Colonic mucosa (tissue), 4 donors: ENCODE measurements around the gene METTL22. TPM values are rescaled to one million over a fixed set of nuclear protein-coding genes. Genes with fewer than 3 reads are reported as not detected.

ENCODE experiments used
- DNase-seq: peaks from one replicate; pipeline ENCODE4 v3.0.0-alpha.2; 2020
- H3K27ac ChIP-seq: fragments of 200-600 bp; one replicate; pipeline ENCODE4 v1.8.0; 2021
- H3K27me3 ChIP-seq: fragments of 200-600 bp; one replicate; pipeline ENCODE4 v1.8.0; 2021
- H3K36me3 ChIP-seq: fragments of 200-600 bp; one replicate; pipeline ENCODE4 v1.8.0; 2021
- H3K4me1 ChIP-seq: fragments of 200-600 bp; one replicate; pipeline ENCODE4 v1.8.0; 2021; ENCODE audit warnings: mild to moderate bottlenecking
- H3K4me3 ChIP-seq: fragments of 200-600 bp; one replicate; pipeline ENCODE4 v1.8.0; 2021
- H3K9ac ChIP-seq, 2 donors: one replicate each; pipeline ENCODE4 v1.7.0; 2013; ENCODE audit warnings: control low read depth in 2 of 2, low read depth in 2 of 2, low read length in 2 of 2
- H3K9me3 ChIP-seq: fragments of 200-600 bp; one replicate; pipeline ENCODE4 v1.8.0; 2021
- CTCF ChIP-seq: fragments of 200-600 bp; IDR thresholded peaks from one replicate; pipeline ENCODE4 v1.8.0; 2022; ENCODE audit warnings: antibody characterized with exemption, mild to moderate bottlenecking
- intact Hi-C: fragments of 100-400 bp; cut with DNase I; formaldehyde crosslinking; loops from one replicate; pipeline ENCODE4 v1.14.1; 2022
- total RNA-seq, 2 donors: library from RNA; stranded (reverse); fragmentation: NEBNext Ultra II Directional in 1 of 2; extraction: Animal tissue kit (Norgen Biotek cat#: 25700) in 1 of 2; gene quantifications; one replicate each; pipeline ENCODE4 v1.2.1, GENCODE V29; 2021
- donor health status: healthy.
- donor health status: DM: no; HTN: no; CAD: no.
- donor health status: DM: no; HTN: no; CAD: no.

Gene METTL22
- total RNA-seq, 2 donors from 2014 or later = 16.1 to 26.8 TPM

GRCh38 chr16:8589057-8589899, 32.2 kb upstream of the METTL22 start:
- Histone ChIP-seq H3K36me3 (no peaks in the 10 kb centered on the region), H3K27me3 (peaks cover 22% of the 10 kb centered on the region)
- no peak for DNase-seq

GRCh38 chr16:8589900-8590688, 31.4 kb upstream of the METTL22 start, which contains the start of gene TMEM114:
TSS of gene TMEM114 (minus strand) at chr16:8590511. CDS start at chr16:8589838, 673 bp downstream.
- Histone ChIP-seq H3K9me3 (no peaks in the 10 kb centered on the region), H3K36me3 (no peaks in the 10 kb centered on the region), H3K27ac (no peak within 1 kb of the TSS), H3K4me3 (no peak within 1 kb of the TSS), H3K4me1 (no peaks in the 10 kb centered on the region), H3K27me3 (peaks cover 22% of the 10 kb centered on the region), H3K9ac (no peak within 1 kb of the TSS)
- intact Hi-C loops = no loop called here
- no peak for TF ChIP-seq CTCF
- no peak for DNase-seq

More at GRCh38 chr16:8589057-8589899, 32.2 kb upstream of the METTL22 start:
- H3K4me1 ChIP-seq = no peaks in the 10 kb centered on the region
- no peak overlapping the region for H3K4me3 ChIP-seq
- H3K9ac ChIP-seq = no peak overlapping the region
- intact Hi-C loops = no loop called here
- H3K9me3 ChIP-seq = no peaks in the 10 kb centered on the region
- TF ChIP-seq CTCF = no peak
- H3K27ac ChIP-seq = no peak overlapping the region

- intact Hi-C loops = no loop called here
- H3K27ac ChIP-seq = no peak overlapping the region
- H3K27me3 ChIP-seq = peaks cover 22% of the 10 kb centered on the region
- H3K9ac ChIP-seq = no peak overlapping the region
- no peak for DNase-seq
- TF ChIP-seq CTCF = no peak
- no peaks in the 10 kb centered on the region for H3K4me1 ChIP-seq
- H3K9me3 ChIP-seq = no peaks in the 10 kb centered on the region
- no peaks in the 10 kb centered on the region for H3K36me3 ChIP-seq
- no peak overlapping the region for H3K4me3 ChIP-seq
Measured at GRCh38 chr16:8590811-8591210, 30.7 kb upstream of the METTL22 start.

- Histone ChIP-seq H3K27me3 (peaks cover 22% of the 10 kb centered on the region), H3K9me3 (no peaks in the 10 kb centered on the region), H3K27ac (no peak overlapping the region), H3K4me3 (no peak overlapping the region), H3K4me1 (no peaks in the 10 kb centered on the region), H3K9ac (no peak overlapping the region), H3K36me3 (no peaks in the 10 kb centered on the region)
- no peak for DNase-seq
- intact Hi-C loops = no loop called here
- TF ChIP-seq CTCF = no peak
Measured at GRCh38 chr16:8591451-8591850, 30.0 kb upstream of the METTL22 start.

GRCh38 chr16:8594149-8594666, 27.3 kb upstream of the METTL22 start:
- Histone ChIP-seq H3K4me3 (no peak overlapping the region), H3K36me3 (no peaks in the 10 kb centered on the region), H3K9me3 (no peaks in the 10 kb centered on the region), H3K27me3 (peaks cover 13% of the 10 kb centered on the region), H3K9ac (no peak overlapping the region), H3K4me1 (no peaks in the 10 kb centered on the region), H3K27ac (no peak overlapping the region)
- no peak for TF ChIP-seq CTCF
- intact Hi-C loops = no loop called here
- no peak for DNase-seq
